Prostate gland (tissue), 2 donors: Measurements from ENCODE around the gene RRP1B.

Experiments used
- POLR2A ChIP-seq: fragments of 450-650 bp; IDR thresholded peaks from one replicate; pipeline ENCODE4 v1.6.1; 2016; ENCODE audit warnings: antibody characterized with exemption, mild to moderate bottlenecking
- POLR2AphosphoS5 ChIP-seq: sonication (generic); formaldehyde crosslinking; IDR thresholded peaks from one replicate; pipeline ENCODE4 v1.6.1; 2017; ENCODE audit warnings: antibody characterized with exemption
- TF ChIP-seq, protein P1 (sequence below), 4 experiments: fragments of 200-600 bp in 2 of 4; fragments of 450-650 bp in 2 of 4; sonication (generic) in 2 of 4; IDR thresholded peaks; 1 replicate in 3 of 4; 2 replicates in 1 of 4; pipeline ENCODE4 v1.5.1; 2016 to 2019; ENCODE audit warnings: antibody characterized with exemption in 4 of 4, mild to moderate bottlenecking in 2 of 4, moderate library complexity in 2 of 4

GRCh38 chr21:43721939-43722338, 62.6 kb downstream of the RRP1B start:
- TF ChIP-seq POLR2A (no peak), POLR2AphosphoS5 (no peak)
- TF ChIP-seq, protein P1, sequence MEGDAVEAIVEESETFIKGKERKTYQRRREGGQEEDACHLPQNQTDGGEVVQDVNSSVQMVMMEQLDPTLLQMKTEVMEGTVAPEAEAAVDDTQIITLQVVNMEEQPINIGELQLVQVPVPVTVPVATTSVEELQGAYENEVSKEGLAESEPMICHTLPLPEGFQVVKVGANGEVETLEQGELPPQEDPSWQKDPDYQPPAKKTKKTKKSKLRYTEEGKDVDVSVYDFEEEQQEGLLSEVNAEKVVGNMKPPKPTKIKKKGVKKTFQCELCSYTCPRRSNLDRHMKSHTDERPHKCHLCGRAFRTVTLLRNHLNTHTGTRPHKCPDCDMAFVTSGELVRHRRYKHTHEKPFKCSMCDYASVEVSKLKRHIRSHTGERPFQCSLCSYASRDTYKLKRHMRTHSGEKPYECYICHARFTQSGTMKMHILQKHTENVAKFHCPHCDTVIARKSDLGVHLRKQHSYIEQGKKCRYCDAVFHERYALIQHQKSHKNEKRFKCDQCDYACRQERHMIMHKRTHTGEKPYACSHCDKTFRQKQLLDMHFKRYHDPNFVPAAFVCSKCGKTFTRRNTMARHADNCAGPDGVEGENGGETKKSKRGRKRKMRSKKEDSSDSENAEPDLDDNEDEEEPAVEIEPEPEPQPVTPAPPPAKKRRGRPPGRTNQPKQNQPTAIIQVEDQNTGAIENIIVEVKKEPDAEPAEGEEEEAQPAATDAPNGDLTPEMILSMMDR (IDR thresholded peaks at IDR 0.05) = no peak
